ENCODE measurements around the gene CPEB4. TPM values are rescaled to one million over a fixed set of nuclear protein-coding genes. Genes with fewer than 3 reads are reported as not detected.

The CPEB4 gene
- total and polyA plus RNA-seq, 7 donors: 30.4 to 262 (median 95.0) TPM

- H3K4me3 ChIP-seq: no peak overlapping the region
- ATAC-seq: no peak
- 74 to 95% (median 93%) methylated on average over 3 of the region's 3 CpGs for WGBS, 3 donors
- no peak for DNase-seq
- H3K27me3 ChIP-seq (ENCODE audit: insufficient read depth in 3 of 3, low read length in 2 of 3): no peaks in the 10 kb centered on the region
- H3K36me3 ChIP-seq (ENCODE audit: insufficient read depth in 1 of 2, low read depth in 1 of 2): no peaks in the 10 kb centered on the region
- H3K9me3 ChIP-seq: no peaks in the 10 kb centered on the region
- H3K27ac ChIP-seq: no peak overlapping the region
- intact Hi-C loops (cut with DNase I): loop anchor here in 1 of 2 donors (5.0 kb wide), 1 partner anchor 34 kb away; no protein-coding TSS in a partner anchor
- TF ChIP-seq CTCF (IDR thresholded peaks at IDR 0.05): no peak
- H3K4me1 ChIP-seq: peaks cover 9% of the 10 kb centered on the region
Measured at GRCh38 chr5:173843794-173844193, 44.4 kb upstream of the CPEB4 start.

- TF ChIP-seq CTCF (IDR thresholded peaks at IDR 0.05): no peak
- ATAC-seq (no peak), DNase-seq (no peak)
- H3K4me3 ChIP-seq: no peak overlapping the region
- H3K4me1 ChIP-seq: no peaks in the 10 kb centered on the region
- peaks cover 4% of the 10 kb centered on the region for H3K9me3 ChIP-seq
- no peaks in the 10 kb centered on the region for H3K27me3 ChIP-seq (ENCODE audit: insufficient read depth in 3 of 3, low read length in 2 of 3)
- H3K27ac ChIP-seq: no peak overlapping the region
- H3K36me3 ChIP-seq (ENCODE audit: insufficient read depth in 1 of 2, low read depth in 1 of 2): no peaks in the 10 kb centered on the region
- 89 to 94% (median 92%) methylated on average over 6 of the region's 6 CpGs for WGBS, 3 donors
- intact Hi-C loops (cut with DNase I): no loop called here
Measured at GRCh38 chr5:173845321-173845720, 42.8 kb upstream of the CPEB4 start.

GRCh38 chr5:173846929-173847501, 41.1 kb upstream of the CPEB4 start:
- peaks cover 4% of the 10 kb centered on the region for H3K9me3 ChIP-seq
- no peak for DNase-seq
- no peaks in the 10 kb centered on the region for H3K27me3 ChIP-seq (ENCODE audit: insufficient read depth in 3 of 3, low read length in 2 of 3)
- no peak overlapping the region for H3K4me3 ChIP-seq
- WGBS, 3 donors: 93 to 100% (median 94%) methylated on average over 1 of the region's 1 CpG
- H3K27ac ChIP-seq: no peak overlapping the region
- no peaks in the 10 kb centered on the region for H3K36me3 ChIP-seq (ENCODE audit: insufficient read depth in 1 of 2, low read depth in 1 of 2)
- TF ChIP-seq CTCF (IDR thresholded peaks at IDR 0.05): no peak
- intact Hi-C loops (cut with DNase I): no loop called here
- no peak for ATAC-seq
- no peaks in the 10 kb centered on the region for H3K4me1 ChIP-seq

GRCh38 chr5:173848986-173849596, 39.1 kb upstream of the CPEB4 start:
- no peak overlapping the region for H3K27ac ChIP-seq
- WGBS, 3 donors: 48 to 93% (median 87%) methylated on average over 2 of the region's 2 CpGs
- no peaks in the 10 kb centered on the region for H3K27me3 ChIP-seq (ENCODE audit: insufficient read depth in 3 of 3, low read length in 2 of 3)
- no peak for TF ChIP-seq CTCF (IDR thresholded peaks at IDR 0.05)
- H3K4me1 ChIP-seq: no peaks in the 10 kb centered on the region
- intact Hi-C loops (cut with DNase I): no loop called here
- H3K9me3 ChIP-seq: peaks cover 4% of the 10 kb centered on the region
- no peak overlapping the region for H3K4me3 ChIP-seq
- no peaks in the 10 kb centered on the region for H3K36me3 ChIP-seq (ENCODE audit: insufficient read depth in 1 of 2, low read depth in 1 of 2)
- DNase-seq (no peak), ATAC-seq (no peak)

- Histone ChIP-seq H3K4me1 (no peaks in the 10 kb centered on the region), H3K36me3 (ENCODE audit: insufficient read depth in 1 of 2, low read depth in 1 of 2) (no peaks in the 10 kb centered on the region)
Measured at GRCh38 chr5:173849908-173850307, 38.2 kb upstream of the CPEB4 start.

More at GRCh38 chr5:173849908-173850307, 38.2 kb upstream of the CPEB4 start:
- Histone ChIP-seq H3K9me3 (peaks cover 4% of the 10 kb centered on the region), H3K27me3 (ENCODE audit: insufficient read depth in 3 of 3, low read length in 2 of 3) (no peaks in the 10 kb centered on the region), H3K27ac (no peak overlapping the region), H3K4me3 (no peak overlapping the region)
- intact Hi-C loops (cut with DNase I): no loop called here
- 93 to 94% (median 94%) methylated on average over 4 of the region's 4 CpGs for WGBS, 3 donors
- no peak for TF ChIP-seq CTCF (IDR thresholded peaks at IDR 0.05)
- no peak for ATAC-seq
- DNase-seq: no peak

Data from psoas muscle (tissue), 8 donors.